Stimulated activated CD4-positive, alpha-beta T cell treated with anti-CD3 and anti-CD28 coated beads, Interleukin-4, amount 100 ng/mL, for 4 hours (primary cell): Measurements from ENCODE around the gene PRR7.

Source experiments
- DNase-seq, 2 experiments: peaks; one replicate each; pipeline ENCODE4 v3.0.0-alpha.2; 2020

The PRR7 gene

GRCh38 chr5:177437623-177438022 is 9.0 kb upstream of the PRR7 start:
- no peak for DNase-seq

- DNase-seq, result no peak
Measured at GRCh38 chr5:177438468-177438867, 8.1 kb upstream of the PRR7 start.

GRCh38 chr5:177439518-177440053 is 7.0 kb upstream of the PRR7 start:
- DNase-seq, result no peak

DNA sequence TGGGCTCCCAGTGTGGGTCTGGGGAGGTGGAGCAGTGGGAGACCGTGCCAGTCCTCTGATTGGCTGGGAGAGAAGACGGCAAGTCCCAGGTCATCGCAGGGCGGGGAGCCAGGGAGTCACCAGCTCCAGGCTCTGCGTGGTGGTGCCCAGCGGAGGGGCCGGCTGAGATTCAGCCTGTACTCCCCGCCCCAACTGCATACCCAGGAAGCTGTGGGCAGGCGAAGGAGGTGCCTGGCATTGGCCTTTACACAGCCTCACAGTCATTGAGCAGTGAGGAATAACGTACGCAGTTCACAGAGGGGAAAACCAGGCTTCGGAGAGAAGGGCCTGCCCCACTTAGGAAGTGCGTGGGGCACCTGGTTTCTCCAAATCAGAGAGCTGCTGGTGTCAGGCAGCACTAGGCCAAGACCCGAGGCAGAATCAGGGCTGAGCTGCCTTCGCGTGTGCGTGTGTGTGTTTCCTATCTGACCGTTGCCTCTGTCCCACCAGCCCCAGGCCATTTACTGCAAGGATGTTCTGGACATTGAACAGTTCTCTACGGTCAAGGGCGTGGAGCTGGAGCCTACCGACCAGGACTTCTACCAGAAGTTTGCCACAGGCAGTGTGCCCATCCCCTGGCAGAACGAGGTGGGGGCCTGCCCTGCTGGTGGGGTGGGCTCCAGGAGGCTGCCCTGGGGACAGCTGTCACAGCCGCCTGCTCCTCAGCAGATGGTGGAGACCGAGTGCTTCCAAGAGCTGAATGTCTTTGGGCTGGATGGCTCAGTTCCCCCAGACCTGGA is 6.2 kb upstream of the PRR7 start:
- DNase-seq, result peak in 1 of 2 experiments; percentile 67

- DNase-seq, result no peak
Measured at GRCh38 chr5:177440990-177441780, 5.4 kb upstream of the PRR7 start.

GRCh38 chr5:177442066-177442826 is 4.4 kb upstream of the PRR7 start:
- DNase-seq, result no peak

GRCh38 chr5:177443144-177443983 is 3.2 kb upstream of the PRR7 start:
- DNase-seq, result no peak

DNA sequence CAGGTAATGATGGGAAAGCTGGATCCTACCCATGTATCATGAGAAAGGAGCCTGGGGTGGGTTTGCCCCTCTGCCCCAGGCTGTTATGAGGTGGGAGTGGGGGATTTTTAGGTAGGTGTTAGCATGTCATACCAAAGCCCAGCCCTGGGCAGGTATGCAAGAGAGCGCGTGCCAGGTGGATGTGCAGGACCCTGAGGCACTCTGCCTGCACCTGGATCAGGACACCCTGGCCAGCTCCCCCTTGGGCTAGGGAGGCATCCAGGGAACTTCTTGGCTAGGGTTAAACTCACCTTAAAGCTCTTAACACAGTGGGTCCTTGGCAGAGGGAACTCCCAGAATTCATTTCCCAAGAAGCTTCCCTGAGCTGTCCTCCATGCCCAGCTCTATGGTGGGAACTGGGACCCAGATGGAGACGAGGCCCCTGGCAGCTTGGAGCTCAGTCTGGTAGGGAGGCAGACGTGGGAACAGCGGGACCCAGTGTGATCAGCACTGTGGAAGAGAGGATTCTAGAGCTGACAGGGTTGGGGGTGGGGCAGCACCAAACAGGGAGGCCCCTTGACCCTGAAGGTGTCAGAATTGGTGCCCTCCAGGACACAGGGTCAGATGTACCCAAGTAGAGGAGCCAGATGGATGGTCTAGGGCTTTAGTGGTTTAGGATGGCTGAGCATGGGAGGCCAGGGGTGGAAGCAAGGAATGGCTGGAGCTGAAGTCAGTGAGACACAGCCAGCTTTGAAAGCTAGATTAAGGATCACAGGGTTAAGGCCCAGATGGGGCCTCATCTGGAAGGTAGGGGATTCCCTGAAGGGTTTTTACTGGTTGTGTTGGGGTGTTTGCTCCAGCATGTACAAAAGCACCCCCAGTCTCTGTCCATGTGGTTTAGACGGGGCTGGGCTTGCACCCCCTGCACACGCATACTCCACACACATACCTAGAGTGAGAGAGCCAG is 2.2 kb upstream of the PRR7 start:
- no peak for DNase-seq

- DNase-seq, result no peak
Measured at GRCh38 chr5:177445052-177445916, 1.3 kb upstream of the PRR7 start.

GRCh38 chr5:177445917-177446199 is 756 bp upstream of the PRR7 start:
- no peak for DNase-seq

- peak; percentile 57 to 67 for DNase-seq
Measured at GRCh38 chr5:177447066-177447610, 524 bp downstream of the PRR7 start.

- DNase-seq, result no peak
Measured at GRCh38 chr5:177447611-177448243, 1.1 kb downstream of the PRR7 start.

- DNase-seq, result no peak
Measured at GRCh38 chr5:177448244-177448950, 1.8 kb downstream of the PRR7 start.

GRCh38 chr5:177449140-177450061 is 2.8 kb downstream of the PRR7 start:
- DNase-seq, result no peak

DNA sequence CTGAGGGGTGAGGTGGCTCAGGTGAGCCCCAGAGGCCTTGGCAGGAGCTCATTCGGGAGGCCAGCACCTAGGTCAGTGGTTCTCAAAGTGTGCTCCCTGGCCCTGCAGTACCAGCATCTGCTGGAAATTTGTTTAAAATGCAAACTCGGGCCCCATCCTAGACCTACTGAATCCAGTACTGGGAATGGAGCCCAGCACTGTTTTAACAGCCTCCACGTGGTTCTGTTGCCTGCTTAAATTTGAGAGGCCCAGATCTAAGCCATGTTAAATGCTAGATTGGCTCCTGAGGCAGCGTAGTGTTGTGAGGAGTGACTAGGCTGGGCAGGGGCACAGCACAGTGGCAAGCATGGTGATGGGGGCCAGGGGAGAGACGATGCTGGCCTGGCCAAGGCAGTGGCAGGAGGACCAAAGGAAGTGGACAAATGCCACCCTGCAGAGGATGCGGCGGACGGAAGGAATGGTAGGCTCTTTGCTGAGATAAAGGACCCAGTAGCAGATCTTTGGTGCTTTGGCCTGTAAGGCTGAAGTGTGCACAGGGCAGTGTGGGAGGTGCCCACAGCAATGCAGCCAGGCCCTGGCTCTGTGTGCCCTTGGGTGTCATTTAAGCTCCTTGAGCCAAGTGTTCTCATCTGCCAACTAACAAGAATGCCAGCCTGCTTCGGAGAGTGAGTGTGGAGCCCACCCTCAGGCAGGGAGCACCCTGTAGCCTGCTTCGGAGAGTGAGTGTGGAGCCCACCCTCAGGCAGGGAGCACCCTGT is 4.2 kb downstream of the PRR7 start:
- no peak for DNase-seq

DNA sequence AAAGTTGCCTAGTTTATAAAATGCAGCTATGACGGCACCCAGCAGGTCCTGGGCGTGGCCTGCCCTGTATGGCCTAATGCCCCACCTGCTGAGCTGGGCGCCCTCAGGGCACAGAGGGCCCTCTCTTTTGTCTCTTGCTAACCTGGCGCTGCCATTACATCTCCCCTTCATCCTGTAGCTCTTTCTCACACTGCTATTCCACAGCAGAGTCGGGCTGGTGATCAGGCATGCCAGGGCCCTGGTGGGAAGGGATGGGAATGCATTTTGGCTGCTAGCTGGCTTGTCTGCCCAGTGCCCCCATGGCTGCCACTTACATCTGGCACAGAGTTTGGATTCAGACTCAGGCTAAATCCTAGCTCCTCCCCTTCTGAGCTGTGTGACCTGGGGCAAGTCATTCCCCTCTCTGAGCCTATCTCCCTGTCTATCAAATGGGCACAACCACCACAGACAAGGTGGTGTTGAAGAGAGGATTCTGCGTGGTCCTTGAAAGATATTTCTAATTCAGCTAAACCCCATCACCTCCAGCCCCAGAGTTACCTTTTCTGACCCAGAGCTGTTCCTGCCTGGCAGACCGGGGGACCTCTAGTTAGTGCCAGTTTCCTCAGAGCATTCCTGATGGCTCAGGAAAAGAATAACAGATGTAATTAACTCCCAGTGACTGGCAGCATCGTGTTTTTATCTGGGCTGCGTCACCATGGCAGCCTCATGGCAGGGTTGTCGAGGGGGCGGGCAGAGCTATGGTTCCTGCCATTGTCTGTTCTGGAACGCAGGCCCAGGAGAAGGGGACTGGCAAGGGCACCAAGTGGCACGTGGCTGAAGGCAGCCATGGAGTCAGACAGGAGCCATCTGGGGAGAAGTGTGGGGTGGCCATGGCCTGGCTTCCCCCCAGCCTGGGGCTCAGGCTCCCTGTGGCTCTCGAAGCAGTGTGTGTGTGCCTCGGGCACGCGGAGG is 6.3 kb downstream of the PRR7 start:
- DNase-seq, result no peak
